ENCODE results near the gene NUP107.
A peak's percentile ranks its signal among the peaks of the same experiment; 100 is the strongest.
"Not testable (repeated sequence)": the region's sequence is repeated elsewhere in the genome, so short reads cannot be mapped to it uniquely, and the experiment has no call there.

NUP107 gene

GRCh38 chr12:68674376-68674775, 12.4 kb upstream of the NUP107 start:
- TF ChIP-seq, protein P1, sequence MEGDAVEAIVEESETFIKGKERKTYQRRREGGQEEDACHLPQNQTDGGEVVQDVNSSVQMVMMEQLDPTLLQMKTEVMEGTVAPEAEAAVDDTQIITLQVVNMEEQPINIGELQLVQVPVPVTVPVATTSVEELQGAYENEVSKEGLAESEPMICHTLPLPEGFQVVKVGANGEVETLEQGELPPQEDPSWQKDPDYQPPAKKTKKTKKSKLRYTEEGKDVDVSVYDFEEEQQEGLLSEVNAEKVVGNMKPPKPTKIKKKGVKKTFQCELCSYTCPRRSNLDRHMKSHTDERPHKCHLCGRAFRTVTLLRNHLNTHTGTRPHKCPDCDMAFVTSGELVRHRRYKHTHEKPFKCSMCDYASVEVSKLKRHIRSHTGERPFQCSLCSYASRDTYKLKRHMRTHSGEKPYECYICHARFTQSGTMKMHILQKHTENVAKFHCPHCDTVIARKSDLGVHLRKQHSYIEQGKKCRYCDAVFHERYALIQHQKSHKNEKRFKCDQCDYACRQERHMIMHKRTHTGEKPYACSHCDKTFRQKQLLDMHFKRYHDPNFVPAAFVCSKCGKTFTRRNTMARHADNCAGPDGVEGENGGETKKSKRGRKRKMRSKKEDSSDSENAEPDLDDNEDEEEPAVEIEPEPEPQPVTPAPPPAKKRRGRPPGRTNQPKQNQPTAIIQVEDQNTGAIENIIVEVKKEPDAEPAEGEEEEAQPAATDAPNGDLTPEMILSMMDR (IDR thresholded peaks at IDR 0.05; ENCODE audit: insufficient read depth, low read depth, low read length, missing control alignments), result no peak
- no peak for DNase-seq (ENCODE audit: low read depth)
- no peak overlapping the region for H3K4me3 ChIP-seq (ENCODE audit: low read length)

DNA sequence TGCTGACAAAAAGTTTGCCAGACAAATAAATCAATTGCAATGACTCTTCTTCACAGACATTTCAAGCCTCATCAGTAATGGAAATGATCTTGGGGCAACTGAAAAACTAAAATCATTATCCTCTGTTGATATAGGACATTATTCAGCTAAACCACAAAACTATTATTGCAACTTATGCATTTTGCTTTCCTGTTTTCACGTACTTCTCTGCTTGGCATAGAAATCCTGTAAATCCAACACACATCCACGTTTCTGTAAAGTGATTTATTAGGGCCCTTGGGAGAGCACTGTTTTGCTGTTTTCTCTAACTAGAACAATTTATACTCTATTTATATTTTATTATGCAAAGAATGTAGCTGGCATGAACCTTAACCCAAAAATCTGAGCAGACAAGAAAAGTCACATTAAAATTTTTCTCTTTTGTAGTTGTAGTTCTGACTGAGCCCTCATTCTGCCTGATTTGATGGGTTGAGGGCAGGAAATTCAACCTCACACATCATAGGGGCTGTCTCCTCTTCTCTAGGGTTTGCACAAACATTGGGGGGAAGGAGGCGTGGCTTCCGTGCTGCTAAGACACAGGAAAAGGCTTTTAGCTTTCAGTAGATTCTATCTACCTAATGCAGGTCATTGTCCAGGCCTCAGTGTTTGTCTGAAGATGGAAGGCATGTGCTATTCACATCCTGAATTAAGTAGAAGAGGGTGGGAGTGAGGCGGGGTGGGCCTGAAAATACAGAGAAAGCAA, 11.5 kb upstream of the NUP107 start:
- DNase-seq (ENCODE audit: low read depth), result no peak
- TF ChIP-seq, protein P1 (IDR thresholded peaks at IDR 0.05; ENCODE audit: insufficient read depth, low read depth, low read length, missing control alignments), result no peak
- H3K4me3 ChIP-seq (ENCODE audit: low read length), result no peak overlapping the region

- not testable (repeated sequence) for H3K4me3 ChIP-seq (ENCODE audit: low read length); DNase-seq (ENCODE audit: low read depth)
Measured at GRCh38 chr12:68676854-68677253, 9.9 kb upstream of the NUP107 start.

DNA sequence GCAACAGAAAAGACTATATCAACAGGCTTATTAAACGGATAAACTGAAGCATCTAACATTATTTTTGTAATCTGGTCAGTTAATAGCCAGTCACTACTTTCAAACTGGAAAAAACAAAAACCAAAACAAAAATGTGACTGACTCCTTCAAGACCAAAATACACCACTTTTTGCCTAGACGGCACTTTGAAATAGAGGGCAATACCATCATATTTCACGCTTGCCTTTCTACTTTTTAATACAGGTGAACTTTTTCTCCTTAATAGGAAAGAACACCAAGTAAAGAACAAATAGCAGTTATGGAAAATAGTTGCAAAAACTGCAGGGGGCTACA, 550 bp upstream of the NUP107 start:
- peak overlapping the region; percentile 100 for H3K4me3 ChIP-seq (ENCODE audit: low read length)
- DNase-seq (ENCODE audit: low read depth), result no peak
- TF ChIP-seq, protein P1 (IDR thresholded peaks at IDR 0.05; ENCODE audit: insufficient read depth, low read depth, low read length, missing control alignments), result no peak

GRCh38 chr12:68695454-68695853, 8.7 kb downstream of the NUP107 start:
- TF ChIP-seq, protein P1 (IDR thresholded peaks at IDR 0.05; ENCODE audit: insufficient read depth, low read depth, low read length, missing control alignments), result no peak
- DNase-seq (ENCODE audit: low read depth), result no peak
- H3K4me3 ChIP-seq (ENCODE audit: low read length), result no peak overlapping the region

- H3K4me3 ChIP-seq (ENCODE audit: low read length), result no peak overlapping the region
- no peak for DNase-seq (ENCODE audit: low read depth)
- TF ChIP-seq, protein P1 (IDR thresholded peaks at IDR 0.05; ENCODE audit: insufficient read depth, low read depth, low read length, missing control alignments), result no peak
Measured at GRCh38 chr12:68699486-68699885, 12.7 kb downstream of the NUP107 start.

- H3K4me3 ChIP-seq (ENCODE audit: low read length), result no peak overlapping the region
- TF ChIP-seq, protein P1 (IDR thresholded peaks at IDR 0.05; ENCODE audit: insufficient read depth, low read depth, low read length, missing control alignments), result no peak
- DNase-seq (ENCODE audit: low read depth), result no peak
Measured at GRCh38 chr12:68727776-68728175, 41.0 kb downstream of the NUP107 start.
